KMS-11 (cell line): ENCODE measurements around the gene RAPGEF5.

Experiments used
- H2AFZ ChIP-seq: fragments of 200-600 bp; sonication (generic); 2 replicates; pipeline ENCODE4 v1.6.1; 2016; ENCODE audit warnings: antibody characterized with exemption, mixed run types, low read depth
- H3K27ac ChIP-seq: fragments of 200-600 bp; sonication (generic); 2 replicates; pipeline ENCODE4 v1.6.1; 2016; ENCODE audit warnings: mild to moderate bottlenecking, mixed run types
- H3K27me3 ChIP-seq: fragments of 200-600 bp; sonication (generic); 2 replicates; pipeline ENCODE4 v1.6.1; 2017; ENCODE audit warnings: mild to moderate bottlenecking, low read depth, mixed run types, moderate library complexity; ENCODE audit not compliant: insufficient read depth
- H3K36me3 ChIP-seq: fragments of 200-600 bp; sonication (generic); 2 replicates; pipeline ENCODE4 v1.6.1; 2017; ENCODE audit warnings: mild to moderate bottlenecking, mixed run types; ENCODE audit not compliant: insufficient read depth
- H3K4me1 ChIP-seq: fragments of 200-600 bp; sonication (generic); 2 replicates; pipeline ENCODE4 v1.6.1; 2016; ENCODE audit warnings: mild to moderate bottlenecking, low read depth, mixed run types; ENCODE audit not compliant: poor library complexity, severe bottlenecking
- H3K4me2 ChIP-seq: fragments of 200-600 bp; sonication (generic); 2 replicates; pipeline ENCODE4 v1.7.0; 2016; ENCODE audit warnings: mild to moderate bottlenecking, mixed run types
- H3K4me3 ChIP-seq: fragments of 200-600 bp; sonication (generic); IDR thresholded peaks from 2 replicates; pipeline ENCODE4 v1.6.1; 2017; ENCODE audit warnings: low read depth, low read length, mixed read lengths; ENCODE audit not compliant: insufficient read depth
- H3K79me2 ChIP-seq: fragments of 200-600 bp; sonication (generic); 2 replicates; pipeline ENCODE4 v1.6.1; 2016; ENCODE audit warnings: low read depth, mixed run types; ENCODE audit not compliant: insufficient read depth
- H3K9ac ChIP-seq: fragments of 200-600 bp; sonication (generic); 2 replicates; pipeline ENCODE4 v1.6.1; 2016; ENCODE audit warnings: mild to moderate bottlenecking, mixed run types
- H4K20me1 ChIP-seq: fragments of 200-600 bp; sonication (generic); 2 replicates; pipeline ENCODE4 v1.6.1; 2016; ENCODE audit warnings: mild to moderate bottlenecking, mixed run types; ENCODE audit not compliant: insufficient read depth
- TF ChIP-seq, protein P1 (sequence below): fragments of 200-600 bp; sonication (generic); conservative IDR thresholded peaks from 2 replicates; pipeline ENCODE4 v1.6.1; 2017; ENCODE audit warnings: low read depth, mild to moderate bottlenecking, antibody characterized with exemption, low read length, moderate library complexity, mixed read lengths

RAPGEF5 gene

DNA sequence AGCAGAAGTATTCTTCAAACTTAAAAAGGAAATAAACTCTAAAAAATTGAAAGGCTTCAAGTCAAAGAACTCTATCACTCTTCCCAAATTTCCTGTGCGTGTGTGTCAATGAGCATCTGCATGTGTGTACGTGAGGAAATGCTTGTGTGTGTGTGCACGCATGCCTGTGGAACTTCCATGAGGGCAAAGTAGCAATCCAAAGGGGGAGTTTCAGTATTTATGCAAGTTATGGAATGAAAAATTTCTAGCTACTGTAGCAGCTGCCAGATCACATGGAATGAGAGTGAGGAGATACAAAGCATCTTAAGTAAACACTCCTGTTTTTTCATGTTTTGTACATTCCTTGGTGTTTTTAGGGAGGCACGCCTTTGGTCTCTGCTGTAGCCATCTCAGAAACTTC lies 152.6 kb downstream of the RAPGEF5 start:
- Histone ChIP-seq H3K27me3 (no peaks in the 10 kb centered on the region), H3K4me1 (peaks cover 12% of the 10 kb centered on the region), H4K20me1 (no peaks in the 10 kb centered on the region), H3K36me3 (no peaks in the 10 kb centered on the region), H2AFZ (no peak overlapping the region), H3K9ac (no peak overlapping the region), H3K4me2 (no peak overlapping the region), H3K27ac (no peak overlapping the region), H3K4me3 (no peak overlapping the region), H3K79me2 (no peaks in the 10 kb centered on the region)
- TF ChIP-seq, protein P1, sequence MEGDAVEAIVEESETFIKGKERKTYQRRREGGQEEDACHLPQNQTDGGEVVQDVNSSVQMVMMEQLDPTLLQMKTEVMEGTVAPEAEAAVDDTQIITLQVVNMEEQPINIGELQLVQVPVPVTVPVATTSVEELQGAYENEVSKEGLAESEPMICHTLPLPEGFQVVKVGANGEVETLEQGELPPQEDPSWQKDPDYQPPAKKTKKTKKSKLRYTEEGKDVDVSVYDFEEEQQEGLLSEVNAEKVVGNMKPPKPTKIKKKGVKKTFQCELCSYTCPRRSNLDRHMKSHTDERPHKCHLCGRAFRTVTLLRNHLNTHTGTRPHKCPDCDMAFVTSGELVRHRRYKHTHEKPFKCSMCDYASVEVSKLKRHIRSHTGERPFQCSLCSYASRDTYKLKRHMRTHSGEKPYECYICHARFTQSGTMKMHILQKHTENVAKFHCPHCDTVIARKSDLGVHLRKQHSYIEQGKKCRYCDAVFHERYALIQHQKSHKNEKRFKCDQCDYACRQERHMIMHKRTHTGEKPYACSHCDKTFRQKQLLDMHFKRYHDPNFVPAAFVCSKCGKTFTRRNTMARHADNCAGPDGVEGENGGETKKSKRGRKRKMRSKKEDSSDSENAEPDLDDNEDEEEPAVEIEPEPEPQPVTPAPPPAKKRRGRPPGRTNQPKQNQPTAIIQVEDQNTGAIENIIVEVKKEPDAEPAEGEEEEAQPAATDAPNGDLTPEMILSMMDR: no peak

DNA sequence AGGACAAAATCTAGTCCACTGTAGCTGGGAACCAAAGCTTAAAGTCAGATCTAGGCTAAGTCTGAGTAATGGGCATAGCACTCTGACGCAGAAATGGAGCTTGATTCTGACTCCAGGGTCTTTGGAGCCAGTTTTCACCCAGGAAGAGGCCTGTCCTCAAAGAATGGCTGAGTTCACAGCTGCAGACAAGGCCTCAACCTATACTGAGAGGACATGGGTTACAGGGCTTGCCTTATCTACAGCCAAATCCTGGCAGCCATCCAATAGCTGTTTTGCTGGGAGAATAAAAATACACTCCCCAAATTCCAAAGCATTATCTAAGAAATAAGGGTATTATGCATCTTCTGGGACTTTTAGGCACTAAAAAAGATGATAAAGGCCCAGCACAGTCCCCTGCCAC lies 154.8 kb downstream of the RAPGEF5 start:
- Histone ChIP-seq H3K36me3 (no peaks in the 10 kb centered on the region), H3K4me2 (no peak overlapping the region), H3K27me3 (no peaks in the 10 kb centered on the region), H4K20me1 (no peaks in the 10 kb centered on the region), H3K79me2 (no peaks in the 10 kb centered on the region), H2AFZ (no peak overlapping the region), H3K9ac (no peak overlapping the region), H3K4me3 (no peak overlapping the region), H3K4me1 (peaks cover 12% of the 10 kb centered on the region), H3K27ac (no peak overlapping the region)
- TF ChIP-seq, protein P1: no peak

DNA sequence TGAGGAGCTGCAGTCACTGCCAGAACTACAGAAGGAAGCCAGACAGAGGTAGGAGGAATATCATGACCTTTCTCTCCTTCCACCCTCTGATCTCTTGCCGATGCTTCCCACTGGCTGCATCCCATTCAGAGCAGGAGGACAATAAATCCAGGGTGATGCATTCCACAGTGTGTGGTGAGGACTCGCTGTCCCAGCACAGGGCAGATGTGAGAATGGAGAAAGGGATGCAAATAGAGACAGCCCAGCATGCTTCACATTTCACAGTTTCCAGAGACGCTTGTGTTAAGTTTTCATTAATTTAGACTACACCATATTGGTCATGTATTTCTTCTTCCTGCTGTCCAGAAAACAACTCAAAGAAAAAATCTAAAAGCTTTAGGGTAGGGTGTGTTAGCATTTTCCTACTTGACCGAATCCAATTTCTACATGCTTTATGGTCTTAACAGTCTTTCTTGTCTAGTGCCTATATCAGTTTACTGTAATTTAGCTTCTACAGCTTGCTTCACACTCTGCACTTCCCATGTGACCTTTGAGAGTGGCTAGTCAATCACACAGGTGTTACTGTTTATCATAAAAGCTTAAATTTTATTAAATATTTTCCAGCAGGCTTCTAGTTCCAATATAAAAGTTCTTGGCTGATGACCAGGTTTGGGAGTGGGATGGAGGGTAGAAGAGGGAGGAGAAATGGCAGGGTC lies 155.6 kb downstream of the RAPGEF5 start:
- H2AFZ ChIP-seq: no peak overlapping the region
- peaks cover 12% of the 10 kb centered on the region for H3K4me1 ChIP-seq
- H3K27me3 ChIP-seq: no peaks in the 10 kb centered on the region
- H3K79me2 ChIP-seq: no peaks in the 10 kb centered on the region
- H3K4me2 ChIP-seq: no peak overlapping the region
- H3K9ac ChIP-seq: no peak overlapping the region
- H3K4me3 ChIP-seq: no peak overlapping the region
- no peak overlapping the region for H3K27ac ChIP-seq
- no peaks in the 10 kb centered on the region for H4K20me1 ChIP-seq
- TF ChIP-seq, protein P1: no peak
- no peaks in the 10 kb centered on the region for H3K36me3 ChIP-seq

DNA sequence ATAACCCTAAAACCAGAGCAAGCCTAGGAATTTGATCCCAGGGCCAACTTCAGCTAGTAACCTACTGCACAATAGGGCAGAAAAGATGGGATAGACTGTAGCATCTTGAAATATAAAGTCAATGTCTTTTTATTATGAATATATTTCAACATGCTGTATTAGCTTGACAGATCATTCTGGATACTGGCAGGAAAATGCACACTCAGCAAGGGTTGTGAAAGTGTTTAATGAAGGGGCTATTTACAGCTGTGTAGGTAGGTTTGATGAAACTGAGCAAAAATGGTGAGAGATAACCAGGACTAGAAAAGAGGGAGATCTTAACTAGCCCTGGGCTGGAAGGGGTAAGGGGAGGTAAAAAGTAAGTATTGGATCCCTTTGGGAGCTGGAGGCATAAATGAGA lies 156.2 kb downstream of the RAPGEF5 start:
- H3K4me1 ChIP-seq: peaks cover 12% of the 10 kb centered on the region
- H2AFZ ChIP-seq: no peak overlapping the region
- H3K36me3 ChIP-seq: no peaks in the 10 kb centered on the region
- no peak overlapping the region for H3K9ac ChIP-seq
- no peak overlapping the region for H3K4me2 ChIP-seq
- no peaks in the 10 kb centered on the region for H4K20me1 ChIP-seq
- no peaks in the 10 kb centered on the region for H3K79me2 ChIP-seq
- no peaks in the 10 kb centered on the region for H3K27me3 ChIP-seq
- no peak overlapping the region for H3K27ac ChIP-seq
- TF ChIP-seq, protein P1: no peak
- H3K4me3 ChIP-seq: no peak overlapping the region
